ENCODE measurements around the gene PSMB1.

PSMB1 gene

GRCh38 chr6:170552765-170553533 is at the start of gene PSMB1:
TSS of gene PSMB1 (minus strand) at chr6:170553307. CDS start at chr6:170553242, 65 bp downstream.
- no peak within 1 kb of the TSS for H3K27ac Mint-ChIP-seq
- DNase-seq (ENCODE audit: low spot score in 2 of 2) (peak; percentile 62 to 90), ATAC-seq (peak; percentile 62)
- no peaks in the 10 kb centered on the region for H3K9me3 Mint-ChIP-seq
- no peak within 1 kb of the TSS for H3K4me3 Mint-ChIP-seq
- H3K4me1 Mint-ChIP-seq, result peaks cover 19% of the 10 kb centered on the region
- H3K36me3 Mint-ChIP-seq, result peaks cover 53% of the 10 kb centered on the region

- DNase-seq (ENCODE audit: low spot score in 2 of 2), result peak in 1 of 2 donors; percentile 13
- Mint-ChIP-seq H3K27ac (no peak overlapping the region), H3K36me3 (no peaks in the 10 kb centered on the region), H3K9me3 (peaks cover 10% of the 10 kb centered on the region), H3K4me3 (no peak overlapping the region), H3K4me1 (no peaks in the 10 kb centered on the region)
- no peak for ATAC-seq
Measured at GRCh38 chr6:170597278-170597677, 44.2 kb upstream of the PSMB1 start.

- DNase-seq (ENCODE audit: low spot score in 2 of 2), result peak in 1 of 2 donors; percentile 26
- Mint-ChIP-seq H3K9me3 (peaks cover 18% of the 10 kb centered on the region), H3K4me3 (no peak overlapping the region), H3K4me1 (no peaks in the 10 kb centered on the region), H3K27ac (no peak overlapping the region), H3K36me3 (no peaks in the 10 kb centered on the region)
- no peak for ATAC-seq
Measured at GRCh38 chr6:170596426-170596825, 43.3 kb upstream of the PSMB1 start.

GRCh38 chr6:170590725-170591124 is 37.6 kb upstream of the PSMB1 start:
- H3K4me3 Mint-ChIP-seq, result no peak overlapping the region
- ATAC-seq (no peak), DNase-seq (ENCODE audit: low spot score in 2 of 2) (no peak)
- no peaks in the 10 kb centered on the region for H3K4me1 Mint-ChIP-seq
- no peak overlapping the region for H3K27ac Mint-ChIP-seq
- H3K9me3 Mint-ChIP-seq, result peaks cover 25% of the 10 kb centered on the region
- no peaks in the 10 kb centered on the region for H3K36me3 Mint-ChIP-seq

- Mint-ChIP-seq H3K9me3 (no peaks in the 10 kb centered on the region), H3K36me3 (peaks cover 43% of the 10 kb centered on the region)
- no peak for ATAC-seq
Measured at GRCh38 chr6:170584954-170585498, 31.9 kb upstream of the PSMB1 start.

GRCh38 chr6:170584181-170584953 is 31.3 kb upstream of the PSMB1 start, which contains the start of gene PDCD2:
TSS of gene PDCD2 (minus strand) at chr6:170584637. CDS start at chr6:170584581, 56 bp downstream.
- Mint-ChIP-seq H3K4me3 (peak within 1 kb of the TSS; percentile 97), H3K36me3 (peaks cover 50% of the 10 kb centered on the region), H3K27ac (peak within 1 kb of the TSS; percentile 95), H3K4me1 (peaks cover 36% of the 10 kb centered on the region), H3K9me3 (no peaks in the 10 kb centered on the region)
- DNase-seq (ENCODE audit: low spot score in 2 of 2) (peak; percentile 81 to 93), ATAC-seq (peak; percentile 98)

More at GRCh38 chr6:170584954-170585498, 31.9 kb upstream of the PSMB1 start:
- peak in 1 of 2 donors; percentile 51 for DNase-seq (ENCODE audit: low spot score in 2 of 2)
- H3K4me3 Mint-ChIP-seq, result peak overlapping the region; percentile 97
- peak overlapping the region; percentile 95 for H3K27ac Mint-ChIP-seq
- peaks cover 36% of the 10 kb centered on the region for H3K4me1 Mint-ChIP-seq

- no peaks in the 10 kb centered on the region for H3K9me3 Mint-ChIP-seq
- DNase-seq (ENCODE audit: low spot score in 2 of 2), result no peak
- ATAC-seq, result no peak
- peak overlapping the region; percentile 97 for H3K4me3 Mint-ChIP-seq
- H3K4me1 Mint-ChIP-seq, result peaks cover 36% of the 10 kb centered on the region
- H3K27ac Mint-ChIP-seq, result peak overlapping the region; percentile 95
- H3K36me3 Mint-ChIP-seq, result peaks cover 56% of the 10 kb centered on the region
Measured at GRCh38 chr6:170583756-170584180, 30.7 kb upstream of the PSMB1 start.

GRCh38 chr6:170578909-170579308 is 25.8 kb upstream of the PSMB1 start:
- no peak for ATAC-seq
- peaks cover 100% of the 10 kb centered on the region for H3K36me3 Mint-ChIP-seq
- H3K4me3 Mint-ChIP-seq, result no peak overlapping the region
- H3K27ac Mint-ChIP-seq, result peak overlapping the region; percentile 57
- DNase-seq (ENCODE audit: low spot score in 2 of 2), result no peak
- H3K9me3 Mint-ChIP-seq, result no peaks in the 10 kb centered on the region
- peaks cover 28% of the 10 kb centered on the region for H3K4me1 Mint-ChIP-seq

- H3K4me3 Mint-ChIP-seq, result no peak overlapping the region
- no peaks in the 10 kb centered on the region for H3K9me3 Mint-ChIP-seq
- no peak overlapping the region for H3K27ac Mint-ChIP-seq
- H3K4me1 Mint-ChIP-seq, result no peaks in the 10 kb centered on the region
- ATAC-seq (no peak), DNase-seq (ENCODE audit: low spot score in 2 of 2) (no peak)
- H3K36me3 Mint-ChIP-seq, result peaks cover 99% of the 10 kb centered on the region
Measured at GRCh38 chr6:170575250-170575649, 22.1 kb upstream of the PSMB1 start.

GRCh38 chr6:170572704-170573466 is 19.8 kb upstream of the PSMB1 start:
- DNase-seq (ENCODE audit: low spot score in 2 of 2) (no peak), ATAC-seq (no peak)
- no peaks in the 10 kb centered on the region for H3K4me1 Mint-ChIP-seq
- H3K4me3 Mint-ChIP-seq, result no peak overlapping the region
- H3K27ac Mint-ChIP-seq, result peak overlapping the region; percentile 8
- peaks cover 99% of the 10 kb centered on the region for H3K36me3 Mint-ChIP-seq
- H3K9me3 Mint-ChIP-seq, result no peaks in the 10 kb centered on the region

GRCh38 chr6:170564936-170565530 is 11.9 kb upstream of the PSMB1 start:
- peaks cover 17% of the 10 kb centered on the region for H3K4me1 Mint-ChIP-seq
- H3K27ac Mint-ChIP-seq, result no peak overlapping the region
- no peak for DNase-seq (ENCODE audit: low spot score in 2 of 2)
- no peak overlapping the region for H3K4me3 Mint-ChIP-seq
- H3K9me3 Mint-ChIP-seq, result no peaks in the 10 kb centered on the region
- H3K36me3 Mint-ChIP-seq, result peaks cover 100% of the 10 kb centered on the region
- ATAC-seq, result no peak

GRCh38 chr6:170561555-170561954 is 8.4 kb upstream of the PSMB1 start:
- DNase-seq (ENCODE audit: low spot score in 2 of 2) (no peak), ATAC-seq (no peak)
- Mint-ChIP-seq H3K27ac (peak overlapping the region; percentile 54), H3K4me1 (peaks cover 29% of the 10 kb centered on the region), H3K36me3 (peaks cover 100% of the 10 kb centered on the region), H3K9me3 (no peaks in the 10 kb centered on the region), H3K4me3 (no peak overlapping the region)

GRCh38 chr6:170555305-170555704 is 2.2 kb upstream of the PSMB1 start:
- Mint-ChIP-seq H3K36me3 (peaks cover 53% of the 10 kb centered on the region), H3K4me1 (peaks cover 15% of the 10 kb centered on the region), H3K27ac (no peak overlapping the region), H3K9me3 (no peaks in the 10 kb centered on the region), H3K4me3 (no peak overlapping the region)
- DNase-seq (ENCODE audit: low spot score in 2 of 2) (no peak), ATAC-seq (no peak)

GRCh38 chr6:170554796-170555137 is 1.7 kb upstream of the PSMB1 start:
- no peak for ATAC-seq
- no peak for DNase-seq (ENCODE audit: low spot score in 2 of 2)
- H3K36me3 Mint-ChIP-seq, result peaks cover 53% of the 10 kb centered on the region
- H3K4me3 Mint-ChIP-seq, result no peak overlapping the region
- H3K9me3 Mint-ChIP-seq, result no peaks in the 10 kb centered on the region
- peaks cover 10% of the 10 kb centered on the region for H3K4me1 Mint-ChIP-seq
- H3K27ac Mint-ChIP-seq, result no peak overlapping the region
